GM10266 (cell line): ENCODE measurements around the gene CAVIN2.

Experiments
- DNase-seq: peaks from one replicate; pipeline ENCODE4 v3.0.0; 2012; ENCODE audit errors: extremely low spot score
- TF ChIP-seq, protein P1 (sequence below): IDR thresholded peaks from 2 replicates; pipeline ENCODE4 v1.5.1; 2012; ENCODE audit warnings: mild to moderate bottlenecking, low read depth; ENCODE audit not compliant: control insufficient read depth, insufficient read depth; ENCODE audit errors: missing control alignments

CAVIN2 gene

DNA sequence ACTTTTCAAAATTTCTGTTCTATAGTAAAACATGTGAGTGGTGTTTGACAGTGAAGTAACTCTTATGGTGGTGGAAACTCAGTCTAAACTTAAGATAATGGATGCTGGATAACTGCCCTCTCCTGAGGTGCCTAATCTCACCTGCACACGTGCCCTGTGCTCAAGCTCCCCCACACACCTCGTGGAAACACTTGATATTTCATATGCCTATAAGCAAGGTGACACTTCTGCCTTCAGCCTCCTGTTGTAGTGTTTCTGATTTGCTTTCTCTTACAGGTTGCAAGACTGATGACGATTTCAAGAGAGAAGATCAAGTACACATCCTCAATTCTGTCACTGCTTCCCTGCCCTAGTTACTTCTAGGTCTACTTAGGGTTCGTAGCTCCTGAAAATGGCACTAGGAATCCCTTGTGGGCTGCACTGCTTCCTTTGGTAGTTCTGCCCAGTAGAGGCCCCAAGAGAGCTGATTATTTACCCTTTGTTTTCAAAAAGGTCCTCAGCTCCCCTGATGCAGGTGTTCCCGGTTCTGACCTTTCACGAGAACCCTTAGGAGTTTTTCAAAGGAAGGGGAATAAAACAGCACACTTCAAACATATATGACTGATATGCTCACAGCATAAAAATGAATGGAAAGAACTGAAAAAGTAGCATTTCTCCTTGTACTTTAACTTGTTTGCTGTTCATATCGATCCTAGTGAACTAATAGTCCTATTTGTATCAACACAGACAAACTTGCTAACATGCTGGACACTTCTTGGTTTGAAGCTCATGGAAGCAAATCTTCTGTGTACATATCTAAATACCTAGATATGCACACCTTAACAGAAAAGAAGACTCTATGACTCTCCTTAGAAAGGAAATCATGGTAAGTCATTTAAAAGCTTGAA lies 6.7 kb downstream of the CAVIN2 start:
- no peak for DNase-seq
- TF ChIP-seq, protein P1, sequence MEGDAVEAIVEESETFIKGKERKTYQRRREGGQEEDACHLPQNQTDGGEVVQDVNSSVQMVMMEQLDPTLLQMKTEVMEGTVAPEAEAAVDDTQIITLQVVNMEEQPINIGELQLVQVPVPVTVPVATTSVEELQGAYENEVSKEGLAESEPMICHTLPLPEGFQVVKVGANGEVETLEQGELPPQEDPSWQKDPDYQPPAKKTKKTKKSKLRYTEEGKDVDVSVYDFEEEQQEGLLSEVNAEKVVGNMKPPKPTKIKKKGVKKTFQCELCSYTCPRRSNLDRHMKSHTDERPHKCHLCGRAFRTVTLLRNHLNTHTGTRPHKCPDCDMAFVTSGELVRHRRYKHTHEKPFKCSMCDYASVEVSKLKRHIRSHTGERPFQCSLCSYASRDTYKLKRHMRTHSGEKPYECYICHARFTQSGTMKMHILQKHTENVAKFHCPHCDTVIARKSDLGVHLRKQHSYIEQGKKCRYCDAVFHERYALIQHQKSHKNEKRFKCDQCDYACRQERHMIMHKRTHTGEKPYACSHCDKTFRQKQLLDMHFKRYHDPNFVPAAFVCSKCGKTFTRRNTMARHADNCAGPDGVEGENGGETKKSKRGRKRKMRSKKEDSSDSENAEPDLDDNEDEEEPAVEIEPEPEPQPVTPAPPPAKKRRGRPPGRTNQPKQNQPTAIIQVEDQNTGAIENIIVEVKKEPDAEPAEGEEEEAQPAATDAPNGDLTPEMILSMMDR, result no peak

DNA sequence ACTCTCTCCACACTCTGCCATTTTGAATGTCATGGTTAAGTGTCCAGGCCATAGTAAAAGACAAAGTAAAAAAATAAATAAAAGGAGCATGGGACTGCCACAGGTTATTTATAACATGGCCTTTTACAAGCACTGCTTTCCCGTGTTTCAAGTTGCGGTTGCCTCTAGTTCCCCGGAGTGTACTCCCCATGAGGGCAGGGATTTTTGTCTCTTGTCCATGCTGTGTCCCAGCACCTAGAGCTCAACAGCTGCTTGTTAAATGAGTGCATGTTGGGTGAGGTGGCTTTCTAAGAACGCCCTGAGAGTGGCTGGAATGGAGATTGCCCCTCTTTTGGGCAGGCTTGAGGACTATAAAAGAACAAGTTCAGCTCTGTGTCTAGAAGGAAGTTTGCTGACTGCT lies 8.4 kb downstream of the CAVIN2 start:
- TF ChIP-seq, protein P1, result no peak
- DNase-seq, result no peak

DNA sequence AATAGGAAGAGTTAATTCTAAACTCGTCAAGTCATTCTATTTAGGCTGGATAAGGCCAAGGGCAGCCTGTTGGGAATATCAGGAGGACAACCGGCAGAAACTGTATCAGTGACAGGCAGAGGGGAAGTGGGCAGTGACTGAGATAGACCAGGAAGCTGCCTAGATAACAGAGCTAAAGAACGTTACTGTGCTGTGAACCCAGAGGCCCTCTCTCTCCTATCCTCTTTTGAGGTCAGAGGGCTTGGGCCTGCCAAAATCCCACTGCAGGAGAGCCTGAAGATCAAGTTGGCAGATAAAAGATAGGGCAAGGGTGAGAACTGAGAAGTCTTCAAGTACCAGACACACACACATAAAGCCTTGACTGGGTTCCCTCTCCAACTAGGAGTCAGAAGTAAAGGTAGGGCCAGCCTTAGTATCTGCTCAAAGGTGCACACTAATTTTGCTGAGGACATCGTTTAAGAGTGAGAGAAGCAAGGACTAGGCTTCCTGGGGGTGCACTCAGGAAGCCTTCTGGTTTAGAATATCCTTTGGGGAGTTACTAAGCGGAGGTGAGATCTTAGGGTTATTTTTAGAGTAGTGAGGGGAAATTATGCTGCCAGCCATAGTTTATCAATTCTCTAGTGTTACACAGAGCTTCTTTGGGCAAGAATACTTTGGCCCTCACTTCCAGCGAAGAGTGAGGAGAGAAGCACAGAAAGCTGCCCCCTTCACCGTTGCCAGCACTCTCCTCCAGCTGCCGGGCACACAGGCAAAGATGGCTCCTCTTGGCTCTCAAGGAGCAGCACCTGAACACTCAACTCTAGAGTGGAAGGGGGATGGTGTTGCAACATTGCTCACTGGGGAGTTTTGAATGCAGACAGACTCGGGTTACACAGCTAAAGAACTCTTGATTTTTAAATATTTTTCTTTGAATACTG lies 9.8 kb downstream of the CAVIN2 start:
- TF ChIP-seq, protein P1, result no peak
- no peak for DNase-seq

DNA sequence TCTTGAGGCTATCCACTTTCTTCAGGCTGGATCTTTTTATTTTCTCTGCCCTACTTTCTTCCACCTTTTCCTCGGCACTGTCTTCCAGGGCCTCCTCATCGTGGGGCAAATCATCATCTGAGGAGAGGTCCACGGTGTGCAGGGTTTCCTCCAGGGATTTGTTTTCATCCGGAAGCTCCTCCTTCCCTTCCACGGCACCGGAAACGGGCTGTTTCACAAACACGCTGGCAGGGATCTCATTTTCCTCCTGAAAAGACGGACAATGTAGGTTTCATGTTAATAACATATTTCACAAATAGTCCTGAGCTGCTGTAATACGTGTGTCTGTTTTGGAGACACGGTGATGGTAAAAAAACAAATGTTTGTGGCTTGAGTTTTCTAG lies 10.4 kb downstream of the CAVIN2 start:
- TF ChIP-seq, protein P1, result no peak
- no peak for DNase-seq

DNA sequence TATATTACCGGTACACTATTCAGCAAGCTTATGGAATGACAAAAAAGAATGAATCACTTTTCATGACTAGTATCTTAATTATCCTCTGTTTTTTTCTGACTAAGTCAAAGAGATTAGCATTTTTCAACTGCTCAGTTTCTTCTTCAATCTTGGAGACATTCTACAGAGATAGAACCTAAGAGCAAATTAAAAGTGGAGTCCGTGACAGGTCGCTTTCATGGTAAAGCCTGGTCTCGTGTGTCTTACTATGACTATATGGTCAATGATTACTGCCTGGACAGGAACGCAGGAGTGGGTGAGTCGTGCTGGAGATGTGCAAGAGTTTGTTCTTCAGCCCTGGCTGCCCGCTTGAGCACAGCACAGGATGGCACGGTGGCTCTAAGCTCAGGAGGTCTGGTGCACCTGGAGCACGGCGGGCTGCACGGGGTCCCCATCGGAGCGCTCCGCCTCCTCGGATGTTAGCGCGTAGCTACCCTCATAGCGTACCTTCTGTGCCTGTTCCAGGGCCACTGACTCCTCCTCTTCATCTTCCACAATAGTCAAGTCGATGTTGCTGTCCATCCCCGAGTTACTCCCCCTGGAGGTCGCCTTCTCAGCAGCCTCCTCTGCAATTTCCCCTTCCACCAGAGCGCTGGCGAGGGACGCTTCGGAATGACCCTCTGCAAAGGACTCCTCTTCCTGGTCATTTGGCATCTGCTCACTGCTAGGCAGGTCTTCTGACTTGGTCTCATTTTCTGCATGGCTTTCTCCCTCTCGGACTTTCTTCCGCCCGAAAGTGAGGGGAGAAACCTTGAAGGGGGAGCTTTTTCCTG lies 11.1 kb downstream of the CAVIN2 start:
- TF ChIP-seq, protein P1, result no peak
- no peak for DNase-seq

DNA sequence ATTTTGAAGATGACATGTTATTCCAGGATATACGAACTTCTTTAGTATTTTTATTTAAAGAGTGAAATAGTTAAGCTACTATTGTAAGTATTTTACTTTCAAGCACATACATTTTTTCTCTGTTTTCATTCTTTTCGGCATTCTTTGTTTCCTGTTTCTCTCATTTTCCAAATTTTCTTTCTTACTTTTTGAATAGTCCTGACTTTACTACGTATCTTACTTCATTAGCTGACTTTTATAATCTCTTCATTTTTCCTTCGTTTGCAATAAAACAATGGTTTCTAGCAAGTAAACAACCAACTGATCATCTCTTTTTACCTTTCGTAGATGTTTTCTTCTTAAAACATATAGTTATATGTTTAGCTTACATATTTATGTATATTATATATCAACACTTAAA lies 11.8 kb downstream of the CAVIN2 start:
- TF ChIP-seq, protein P1, result no peak

More for the DNA sequence above, 11.8 kb downstream of the CAVIN2 start:
- no peak for DNase-seq
